ENCODE measurements around the gene ATP8A2.

- TF ChIP-seq POLR2A (IDR thresholded peaks at IDR 0.05; ENCODE audit: low read length): no peak
- TF ChIP-seq GATA1 (IDR thresholded peaks at IDR 0.05; ENCODE audit: low read depth, low read length): no peak
Observed at GRCh38 chr13:25525884-25526283, 154.1 kb downstream of the ATP8A2 start.
